Right atrium auricular region (tissue), 2 donors: ENCODE data around the gene FAM222A. TPM values are rescaled to one million over a fixed set of nuclear protein-coding genes. Genes with fewer than 3 reads are reported as not detected.

ENCODE experiments used
- DNase-seq: peaks from one replicate; pipeline ENCODE4 v3.0.0-alpha.2; 2019; ENCODE audit warnings: low spot score
- H3K27ac ChIP-seq, 2 donors: fragments of 200-600 bp; sonication (generic); 1 replicate in 1 of 2; 2 replicates in 1 of 2; pipeline ENCODE4 v1.5.1; 2016 to 2019
- H3K27me3 ChIP-seq, 2 donors: fragments of 200-600 bp; sonication (generic); one replicate each; pipeline versions ENCODE4 v1.5.1 to v1.6.0; 2017 to 2019
- H3K36me3 ChIP-seq: fragments of 200-600 bp; sonication (generic); one replicate; pipeline ENCODE4 v1.5.1; 2016
- H3K4me1 ChIP-seq, 2 donors: fragments of 200-600 bp; sonication (generic); one replicate each; pipeline versions ENCODE4 v1.5.1 to v1.6.0; 2017 to 2019
- H3K4me3 ChIP-seq, 2 donors: fragments of 200-600 bp; sonication (generic); 1 replicate in 1 of 2; 2 replicates in 1 of 2; pipeline ENCODE4 v1.5.1; 2017 to 2019; ENCODE audit warnings: mild to moderate bottlenecking in 1 of 2, moderate library complexity in 1 of 2
- H3K9me3 ChIP-seq, 2 donors: fragments of 200-600 bp; sonication (generic); one replicate each; pipeline ENCODE4 v1.5.1; 2019
- total RNA-seq, 2 donors: library from RNA; depleted of rRNA; stranded (reverse); fragments of >200 nt; gene quantifications; one replicate each; pipeline ENCODE4 v1.1.0, GENCODE V29; 2016
- TF ChIP-seq, protein P1 (sequence below), 2 donors: fragments of 200-600 bp; sonication (generic); IDR thresholded peaks; one replicate each; pipeline ENCODE4 v1.5.1; 2019; ENCODE audit warnings: antibody characterized with exemption in 2 of 2

FAM222A gene
- total RNA-seq, 2 donors from 2014 or later: 23.6 to 32.4 TPM

DNA sequence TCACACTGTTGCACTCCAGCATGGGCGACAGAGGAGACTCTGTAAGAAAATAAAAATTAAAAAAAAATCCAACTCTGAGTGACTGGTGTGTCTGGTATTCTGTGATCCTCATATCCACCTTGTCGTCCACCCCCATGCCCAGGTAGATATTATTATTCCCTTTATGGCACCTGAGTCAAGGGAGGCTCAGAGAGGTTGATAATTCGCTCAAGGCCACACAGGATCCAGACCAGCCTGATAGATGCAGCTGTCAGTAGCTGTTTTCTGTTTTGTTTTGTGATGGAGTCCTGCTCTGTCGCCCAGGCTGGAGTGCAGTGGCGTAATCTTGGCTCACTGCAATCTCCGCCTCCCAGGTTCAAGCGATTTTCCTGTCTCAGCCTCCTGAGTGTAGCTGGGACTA is 14.8 kb upstream of the FAM222A start:
- DNase-seq: no peak
- Histone ChIP-seq H3K4me1 (no peaks in the 10 kb centered on the region), H3K4me3 (no peak overlapping the region), H3K27me3 (no peaks in the 10 kb centered on the region), H3K27ac (no peak overlapping the region), H3K36me3 (no peaks in the 10 kb centered on the region), H3K9me3 (no peaks in the 10 kb centered on the region)
- TF ChIP-seq, protein P1, sequence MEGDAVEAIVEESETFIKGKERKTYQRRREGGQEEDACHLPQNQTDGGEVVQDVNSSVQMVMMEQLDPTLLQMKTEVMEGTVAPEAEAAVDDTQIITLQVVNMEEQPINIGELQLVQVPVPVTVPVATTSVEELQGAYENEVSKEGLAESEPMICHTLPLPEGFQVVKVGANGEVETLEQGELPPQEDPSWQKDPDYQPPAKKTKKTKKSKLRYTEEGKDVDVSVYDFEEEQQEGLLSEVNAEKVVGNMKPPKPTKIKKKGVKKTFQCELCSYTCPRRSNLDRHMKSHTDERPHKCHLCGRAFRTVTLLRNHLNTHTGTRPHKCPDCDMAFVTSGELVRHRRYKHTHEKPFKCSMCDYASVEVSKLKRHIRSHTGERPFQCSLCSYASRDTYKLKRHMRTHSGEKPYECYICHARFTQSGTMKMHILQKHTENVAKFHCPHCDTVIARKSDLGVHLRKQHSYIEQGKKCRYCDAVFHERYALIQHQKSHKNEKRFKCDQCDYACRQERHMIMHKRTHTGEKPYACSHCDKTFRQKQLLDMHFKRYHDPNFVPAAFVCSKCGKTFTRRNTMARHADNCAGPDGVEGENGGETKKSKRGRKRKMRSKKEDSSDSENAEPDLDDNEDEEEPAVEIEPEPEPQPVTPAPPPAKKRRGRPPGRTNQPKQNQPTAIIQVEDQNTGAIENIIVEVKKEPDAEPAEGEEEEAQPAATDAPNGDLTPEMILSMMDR (IDR thresholded peaks at IDR 0.05): no peak

- no peak for DNase-seq
- Histone ChIP-seq H3K36me3 (no peaks in the 10 kb centered on the region), H3K27ac (no peak overlapping the region), H3K9me3 (no peaks in the 10 kb centered on the region), H3K4me1 (no peaks in the 10 kb centered on the region), H3K4me3 (no peak overlapping the region), H3K27me3 (no peaks in the 10 kb centered on the region)
- TF ChIP-seq, protein P1 (IDR thresholded peaks at IDR 0.05): no peak
Observed at GRCh38 chr12:109701064-109701463, 12.6 kb upstream of the FAM222A start.

GRCh38 chr12:109702111-109702841 is 11.3 kb upstream of the FAM222A start:
- no peak overlapping the region for H3K4me3 ChIP-seq
- no peak overlapping the region for H3K27ac ChIP-seq
- H3K4me1 ChIP-seq: no peaks in the 10 kb centered on the region
- no peaks in the 10 kb centered on the region for H3K9me3 ChIP-seq
- TF ChIP-seq, protein P1 (IDR thresholded peaks at IDR 0.05): no peak
- DNase-seq: no peak
- H3K36me3 ChIP-seq: no peaks in the 10 kb centered on the region
- no peaks in the 10 kb centered on the region for H3K27me3 ChIP-seq

GRCh38 chr12:109703684-109704083 is 9.9 kb upstream of the FAM222A start:
- Histone ChIP-seq H3K9me3 (no peaks in the 10 kb centered on the region), H3K27ac (no peak overlapping the region), H3K27me3 (no peaks in the 10 kb centered on the region), H3K4me3 (no peak overlapping the region), H3K36me3 (no peaks in the 10 kb centered on the region), H3K4me1 (no peaks in the 10 kb centered on the region)
- DNase-seq: no peak
- TF ChIP-seq, protein P1 (IDR thresholded peaks at IDR 0.05): no peak

- Histone ChIP-seq H3K4me3 (no peak overlapping the region), H3K4me1 (no peaks in the 10 kb centered on the region), H3K27me3 (no peaks in the 10 kb centered on the region), H3K27ac (no peak overlapping the region), H3K36me3 (no peaks in the 10 kb centered on the region), H3K9me3 (no peaks in the 10 kb centered on the region)
- TF ChIP-seq, protein P1 (IDR thresholded peaks at IDR 0.05): no peak
- no peak for DNase-seq
Observed at GRCh38 chr12:109704371-109705098, 9.1 kb upstream of the FAM222A start.
